Lower lobe of right lung (tissue), 2 donors: ENCODE results near the gene PNPLA1. TPM values are rescaled to one million over a fixed set of nuclear protein-coding genes. Genes with fewer than 3 reads are reported as not detected.

Source experiments
- ATAC-seq, 2 donors: fragments of 200-7000 bp; cut with Tn5 transposase; one replicate each; pipeline ENCODE4 v1.9.1; 2020 to 2022; ENCODE audit warnings: mild to moderate bottlenecking in 2 of 2, moderate library complexity in 2 of 2
- DNase-seq: peaks from one replicate; pipeline ENCODE4 v3.0.0-alpha.2; 2020
- H3K27ac ChIP-seq: fragments of 200-600 bp; one replicate; pipeline ENCODE4 v1.8.0; 2022
- H3K27me3 ChIP-seq: fragments of 200-600 bp; one replicate; pipeline ENCODE4 v1.8.0; 2022; ENCODE audit warnings: low read depth
- H3K36me3 ChIP-seq: fragments of 200-600 bp; one replicate; pipeline ENCODE4 v1.8.0; 2022; ENCODE audit warnings: mild to moderate bottlenecking
- H3K4me1 ChIP-seq: fragments of 200-600 bp; one replicate; pipeline ENCODE4 v1.8.0; 2022
- H3K4me3 ChIP-seq: fragments of 200-600 bp; one replicate; pipeline ENCODE4 v1.8.0; 2022; ENCODE audit warnings: mild to moderate bottlenecking
- H3K9me3 ChIP-seq: fragments of 200-600 bp; one replicate; pipeline ENCODE4 v1.8.0; 2022
- intact Hi-C: fragments of 100-400 bp; cut with DNase I; formaldehyde crosslinking; loops from one replicate; pipeline ENCODE4 v1.11.0; 2022
- total RNA-seq: library from RNA; stranded (reverse); fragmentation: NEBNext Ultra II Directional; extraction: Animal tissue kit (Norgen Biotek cat#: 25700); gene quantifications from one replicate; pipeline ENCODE4 v1.2.1, GENCODE V29; 2021
- TF ChIP-seq, protein P1 (sequence below): fragments of 200-600 bp; IDR thresholded peaks from one replicate; pipeline ENCODE4 v1.8.0; 2022; ENCODE audit warnings: antibody characterized with exemption, mild to moderate bottlenecking
- donor health status: DM: no; HTN: yes; CAD: no; lungs with severe emphysema.

The PNPLA1 gene
- total RNA-seq, 1 donor from 2014 or later: 0.27 TPM

DNA sequence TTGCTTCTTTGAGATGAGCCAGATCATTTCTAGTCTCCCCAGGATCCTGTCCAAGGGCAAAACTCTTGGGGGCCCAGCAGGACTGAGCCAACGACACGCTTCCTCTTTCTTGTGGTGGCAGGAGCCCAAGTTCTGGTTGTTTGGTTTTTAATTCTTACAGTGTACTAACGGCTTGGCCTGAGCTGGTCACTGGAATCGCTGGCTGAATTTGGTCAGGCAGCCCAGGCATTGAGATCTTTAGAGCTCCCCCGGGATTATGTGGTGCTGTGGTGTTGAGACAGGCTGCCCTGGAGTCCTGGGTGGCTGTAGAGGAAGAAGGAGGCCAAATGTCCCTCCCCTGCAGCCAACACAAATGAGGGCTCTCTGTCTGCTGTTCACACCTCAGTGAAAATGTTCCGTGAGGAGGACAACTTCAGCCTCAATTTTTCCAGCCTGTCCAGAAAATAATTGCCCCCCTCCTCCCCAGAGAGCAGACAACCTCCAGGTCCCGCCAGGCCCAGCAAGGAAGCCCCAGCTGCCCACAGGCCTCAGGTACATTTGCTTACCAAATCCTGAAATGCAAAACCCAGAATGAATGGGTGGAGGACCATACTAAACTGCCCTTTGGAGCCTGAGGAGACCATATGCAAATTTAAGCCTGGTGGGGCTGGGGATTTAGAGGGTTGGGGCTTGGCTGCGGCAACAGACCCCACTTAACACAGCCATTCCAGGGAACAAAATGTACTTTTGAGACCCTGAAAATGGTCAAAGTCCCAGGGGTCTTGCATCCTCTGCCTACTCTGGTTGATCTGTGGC is 43.2 kb downstream of the PNPLA1 start:
- H3K36me3 ChIP-seq: no peaks in the 10 kb centered on the region
- H3K27me3 ChIP-seq: no peaks in the 10 kb centered on the region
- intact Hi-C loops: no loop called here
- DNase-seq: no peak
- H3K9me3 ChIP-seq: no peaks in the 10 kb centered on the region
- H3K4me1 ChIP-seq: no peaks in the 10 kb centered on the region
- peak in 1 of 2 donors; percentile 56 for ATAC-seq
- no peak overlapping the region for H3K27ac ChIP-seq
- TF ChIP-seq, protein P1, sequence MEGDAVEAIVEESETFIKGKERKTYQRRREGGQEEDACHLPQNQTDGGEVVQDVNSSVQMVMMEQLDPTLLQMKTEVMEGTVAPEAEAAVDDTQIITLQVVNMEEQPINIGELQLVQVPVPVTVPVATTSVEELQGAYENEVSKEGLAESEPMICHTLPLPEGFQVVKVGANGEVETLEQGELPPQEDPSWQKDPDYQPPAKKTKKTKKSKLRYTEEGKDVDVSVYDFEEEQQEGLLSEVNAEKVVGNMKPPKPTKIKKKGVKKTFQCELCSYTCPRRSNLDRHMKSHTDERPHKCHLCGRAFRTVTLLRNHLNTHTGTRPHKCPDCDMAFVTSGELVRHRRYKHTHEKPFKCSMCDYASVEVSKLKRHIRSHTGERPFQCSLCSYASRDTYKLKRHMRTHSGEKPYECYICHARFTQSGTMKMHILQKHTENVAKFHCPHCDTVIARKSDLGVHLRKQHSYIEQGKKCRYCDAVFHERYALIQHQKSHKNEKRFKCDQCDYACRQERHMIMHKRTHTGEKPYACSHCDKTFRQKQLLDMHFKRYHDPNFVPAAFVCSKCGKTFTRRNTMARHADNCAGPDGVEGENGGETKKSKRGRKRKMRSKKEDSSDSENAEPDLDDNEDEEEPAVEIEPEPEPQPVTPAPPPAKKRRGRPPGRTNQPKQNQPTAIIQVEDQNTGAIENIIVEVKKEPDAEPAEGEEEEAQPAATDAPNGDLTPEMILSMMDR: no peak
- H3K4me3 ChIP-seq: no peak overlapping the region

DNA sequence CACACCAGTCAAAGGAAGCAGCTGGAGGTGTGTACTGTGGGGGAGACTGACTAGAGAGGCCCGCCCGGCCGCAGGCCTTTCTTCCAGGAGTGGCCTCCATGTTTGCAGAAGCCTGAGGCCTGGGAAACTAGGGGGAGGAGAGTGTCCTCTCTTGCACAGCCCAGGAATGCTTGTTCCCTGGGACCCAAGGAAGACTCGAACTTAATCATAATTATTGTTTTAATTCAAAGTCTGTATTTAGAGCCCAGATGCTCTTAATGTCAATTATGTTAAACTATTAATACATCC is 43.7 kb downstream of the PNPLA1 start:
- no peaks in the 10 kb centered on the region for H3K36me3 ChIP-seq
- no peaks in the 10 kb centered on the region for H3K4me1 ChIP-seq
- intact Hi-C loops: no loop called here
- no peak overlapping the region for H3K4me3 ChIP-seq
- no peak overlapping the region for H3K27ac ChIP-seq
- ATAC-seq: no peak
- no peaks in the 10 kb centered on the region for H3K27me3 ChIP-seq
- DNase-seq: no peak
- H3K9me3 ChIP-seq: no peaks in the 10 kb centered on the region
- TF ChIP-seq, protein P1: no peak

DNA sequence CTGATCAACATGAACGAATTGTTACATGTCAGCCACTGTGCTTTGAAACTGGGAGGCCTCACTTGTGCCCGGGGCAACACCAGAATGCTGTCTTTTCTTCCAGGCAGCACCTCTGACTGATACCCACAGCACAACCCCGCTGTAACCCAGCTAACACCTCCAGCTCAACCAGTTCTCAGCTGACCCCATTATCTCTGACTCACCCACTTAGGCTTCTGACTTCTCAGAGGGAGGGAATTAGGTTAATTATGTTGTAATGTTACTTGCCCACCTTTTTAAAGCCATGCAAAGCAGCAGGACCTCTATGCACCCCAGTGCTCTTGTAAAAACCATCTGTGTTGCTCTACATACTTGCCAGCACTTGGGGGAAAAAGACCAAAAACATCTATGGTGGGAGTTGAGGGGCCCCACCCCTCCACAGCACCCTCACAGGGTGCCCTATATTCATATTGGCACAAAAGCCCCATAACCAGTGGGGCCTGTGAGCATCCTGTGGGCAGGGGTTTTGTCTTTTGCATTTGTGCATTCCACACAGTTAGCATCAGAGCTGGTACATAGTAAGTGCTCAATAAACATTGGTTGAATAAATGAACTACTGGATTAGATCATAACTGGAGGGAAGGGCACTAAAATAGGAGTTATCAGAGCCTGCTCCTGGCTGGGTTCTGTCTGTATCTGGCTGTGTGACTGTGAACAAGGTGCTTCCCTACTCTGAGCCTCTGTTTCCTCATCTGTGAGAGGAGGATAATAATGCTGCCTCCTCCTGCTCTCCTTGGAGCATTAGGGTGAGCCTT is 44.6 kb downstream of the PNPLA1 start:
- Histone ChIP-seq H3K9me3 (no peaks in the 10 kb centered on the region), H3K27ac (no peak overlapping the region), H3K4me3 (no peak overlapping the region), H3K36me3 (no peaks in the 10 kb centered on the region), H3K4me1 (no peaks in the 10 kb centered on the region), H3K27me3 (no peaks in the 10 kb centered on the region)
- intact Hi-C loops: no loop called here
- DNase-seq (no peak), ATAC-seq (no peak)
- TF ChIP-seq, protein P1: no peak

DNA sequence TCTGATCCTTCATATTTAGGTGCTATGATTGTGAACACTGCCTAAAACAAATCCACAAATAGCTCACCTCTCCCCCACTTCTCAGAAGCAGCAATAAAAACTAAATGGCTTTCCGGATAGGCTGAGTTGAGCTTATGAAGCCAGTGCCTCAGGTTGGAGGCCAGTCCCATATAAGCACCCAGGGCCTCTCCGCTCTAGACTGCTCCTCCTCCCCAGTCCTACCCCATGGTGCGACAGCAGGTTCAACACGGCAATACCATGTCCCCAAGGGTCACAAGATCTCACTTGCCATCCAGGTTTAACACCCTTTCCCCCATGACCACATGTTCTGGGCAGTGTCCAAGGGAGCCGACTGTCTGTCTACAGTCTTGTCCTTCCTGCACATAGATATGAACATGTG is 46.1 kb downstream of the PNPLA1 start:
- no peak overlapping the region for H3K4me3 ChIP-seq
- TF ChIP-seq, protein P1: no peak
- no peaks in the 10 kb centered on the region for H3K36me3 ChIP-seq
- DNase-seq (no peak), ATAC-seq (no peak)
- H3K27me3 ChIP-seq: no peaks in the 10 kb centered on the region
- H3K27ac ChIP-seq: no peak overlapping the region
- intact Hi-C loops: no loop called here
- H3K9me3 ChIP-seq: no peaks in the 10 kb centered on the region
- no peaks in the 10 kb centered on the region for H3K4me1 ChIP-seq

DNA sequence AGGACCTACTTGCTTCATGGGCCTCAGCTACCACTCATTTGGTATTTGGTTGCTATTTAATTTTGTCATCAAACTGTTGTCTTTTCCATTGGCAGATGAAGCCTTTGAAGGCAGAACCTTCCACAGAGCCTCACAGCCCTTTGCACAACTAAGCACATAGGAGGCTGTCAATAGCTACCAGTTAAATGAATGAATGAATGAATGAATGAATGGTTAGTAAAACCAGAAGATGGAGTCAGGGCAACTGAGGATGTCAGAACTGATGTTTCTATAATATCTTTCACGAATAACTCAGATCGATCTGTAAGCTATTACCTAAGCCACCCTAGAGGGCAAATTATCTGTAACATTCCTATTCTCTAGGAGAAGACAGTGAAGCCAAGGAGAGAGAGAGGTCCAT is 47.8 kb downstream of the PNPLA1 start:
- Histone ChIP-seq H3K9me3 (no peaks in the 10 kb centered on the region), H3K4me1 (no peaks in the 10 kb centered on the region), H3K36me3 (no peaks in the 10 kb centered on the region), H3K27me3 (no peaks in the 10 kb centered on the region), H3K4me3 (no peak overlapping the region), H3K27ac (no peak overlapping the region)
- intact Hi-C loops: no loop called here
- DNase-seq (no peak), ATAC-seq (no peak)
- TF ChIP-seq, protein P1: no peak
